Activated T-cell treated with anti-CD3 and anti-CD28 coated beads, Interleukin-2, amount 50 U/mL, for 4 hours (primary cell): ENCODE results near the gene NTNG1. TPM values are rescaled to one million over a fixed set of nuclear protein-coding genes. Genes with fewer than 3 reads are reported as not detected.

Experiments used
- ATAC-seq, 2 donors: fragments of 200-7000 bp; cut with Tn5 transposase; one replicate each; pipeline ENCODE4 v1.10.0; 2021
- DNase-seq: peaks from one replicate; pipeline ENCODE4 v3.0.0-alpha.2; 2020
- H3K27me3 Mint-ChIP-seq: one replicate; pipeline ENCODE4 v1.8.0; 2021; ENCODE audit warnings: low read depth, mixed read lengths
- H3K36me3 Mint-ChIP-seq: one replicate; pipeline ENCODE4 v1.8.0; 2022; ENCODE audit warnings: mixed read lengths; ENCODE audit not compliant: insufficient read depth
- H3K4me1 Mint-ChIP-seq: one replicate; pipeline ENCODE4 v1.8.0; 2021; ENCODE audit warnings: low read depth, mixed read lengths
- H3K4me3 Mint-ChIP-seq: one replicate; pipeline ENCODE4 v1.8.0; 2021; ENCODE audit warnings: mild to moderate bottlenecking, moderate library complexity, mixed read lengths
- H3K9me3 Mint-ChIP-seq: one replicate; pipeline ENCODE4 v1.8.0; 2021; ENCODE audit warnings: mixed read lengths
- total RNA-seq, 3 donors: library from RNA; stranded (reverse); gene quantifications; one replicate each; pipeline ENCODE4 v1.2.1, GENCODE V29; 2021

The NTNG1 gene
- total RNA-seq, 3 donors from 2014 or later = not detected

- no peak for ATAC-seq
- DNase-seq = no peak
- H3K9me3 Mint-ChIP-seq = no peaks in the 10 kb centered on the region
- no peak overlapping the region for H3K4me3 Mint-ChIP-seq
- H3K27me3 Mint-ChIP-seq = no peaks in the 10 kb centered on the region
- H3K36me3 Mint-ChIP-seq = no peaks in the 10 kb centered on the region
- H3K4me1 Mint-ChIP-seq = no peaks in the 10 kb centered on the region
Measured at GRCh38 chr1:107419003-107419402, 278.2 kb downstream of the NTNG1 start.

GRCh38 chr1:107422901-107423300, 282.1 kb downstream of the NTNG1 start:
- Mint-ChIP-seq H3K4me3 (no peak overlapping the region), H3K4me1 (no peaks in the 10 kb centered on the region), H3K27me3 (peaks cover 4% of the 10 kb centered on the region), H3K36me3 (no peaks in the 10 kb centered on the region), H3K9me3 (no peaks in the 10 kb centered on the region)
- DNase-seq (no peak), ATAC-seq (no peak)

- ATAC-seq = no peak
Measured at GRCh38 chr1:107430540-107431228, 289.8 kb downstream of the NTNG1 start.

GRCh38 chr1:107432108-107432507, 291.3 kb downstream of the NTNG1 start:
- DNase-seq = no peak
- Mint-ChIP-seq H3K36me3 (no peaks in the 10 kb centered on the region), H3K4me3 (no peak overlapping the region), H3K4me1 (no peaks in the 10 kb centered on the region), H3K27me3 (peaks cover 7% of the 10 kb centered on the region), H3K9me3 (no peaks in the 10 kb centered on the region)
- no peak for ATAC-seq

More at GRCh38 chr1:107430540-107431228, 289.8 kb downstream of the NTNG1 start:
- H3K27me3 Mint-ChIP-seq = peaks cover 11% of the 10 kb centered on the region
- DNase-seq = no peak
- H3K4me1 Mint-ChIP-seq = no peaks in the 10 kb centered on the region
- no peaks in the 10 kb centered on the region for H3K9me3 Mint-ChIP-seq
- H3K4me3 Mint-ChIP-seq = no peak overlapping the region
- H3K36me3 Mint-ChIP-seq = no peaks in the 10 kb centered on the region

GRCh38 chr1:107433068-107433467, 292.2 kb downstream of the NTNG1 start:
- Mint-ChIP-seq H3K4me1 (no peaks in the 10 kb centered on the region), H3K4me3 (no peak overlapping the region), H3K36me3 (no peaks in the 10 kb centered on the region), H3K27me3 (peaks cover 7% of the 10 kb centered on the region), H3K9me3 (no peaks in the 10 kb centered on the region)
- ATAC-seq (no peak), DNase-seq (no peak)

GRCh38 chr1:107433635-107434360, 293.0 kb downstream of the NTNG1 start:
- H3K27me3 Mint-ChIP-seq = peaks cover 7% of the 10 kb centered on the region
- ATAC-seq = no peak
- no peaks in the 10 kb centered on the region for H3K9me3 Mint-ChIP-seq
- H3K36me3 Mint-ChIP-seq = no peaks in the 10 kb centered on the region
- DNase-seq = no peak
- H3K4me1 Mint-ChIP-seq = no peaks in the 10 kb centered on the region
- H3K4me3 Mint-ChIP-seq = no peak overlapping the region

- Mint-ChIP-seq H3K9me3 (no peaks in the 10 kb centered on the region), H3K4me1 (no peaks in the 10 kb centered on the region), H3K4me3 (no peak overlapping the region), H3K36me3 (no peaks in the 10 kb centered on the region), H3K27me3 (peaks cover 7% of the 10 kb centered on the region)
- DNase-seq (no peak), ATAC-seq (no peak)
Measured at GRCh38 chr1:107434361-107434693, 293.5 kb downstream of the NTNG1 start.

- ATAC-seq (no peak), DNase-seq (no peak)
- no peaks in the 10 kb centered on the region for H3K36me3 Mint-ChIP-seq
- H3K27me3 Mint-ChIP-seq = peaks cover 5% of the 10 kb centered on the region
- no peaks in the 10 kb centered on the region for H3K9me3 Mint-ChIP-seq
- H3K4me1 Mint-ChIP-seq = no peaks in the 10 kb centered on the region
- no peak overlapping the region for H3K4me3 Mint-ChIP-seq
Measured at GRCh38 chr1:107436552-107437241, 295.9 kb downstream of the NTNG1 start.

- H3K36me3 Mint-ChIP-seq = no peaks in the 10 kb centered on the region
- no peak overlapping the region for H3K4me3 Mint-ChIP-seq
- no peaks in the 10 kb centered on the region for H3K4me1 Mint-ChIP-seq
- peaks cover 5% of the 10 kb centered on the region for H3K27me3 Mint-ChIP-seq
- no peak for DNase-seq
- ATAC-seq = no peak
- no peaks in the 10 kb centered on the region for H3K9me3 Mint-ChIP-seq
Measured at GRCh38 chr1:107439567-107439966, 298.7 kb downstream of the NTNG1 start.

GRCh38 chr1:107442551-107442950, 301.7 kb downstream of the NTNG1 start:
- no peak for DNase-seq
- ATAC-seq = no peak
- Mint-ChIP-seq H3K4me1 (no peaks in the 10 kb centered on the region), H3K36me3 (no peaks in the 10 kb centered on the region), H3K9me3 (no peaks in the 10 kb centered on the region), H3K4me3 (no peak overlapping the region), H3K27me3 (peaks cover 4% of the 10 kb centered on the region)

GRCh38 chr1:107443027-107443426, 302.2 kb downstream of the NTNG1 start:
- no peak for ATAC-seq
- Mint-ChIP-seq H3K9me3 (no peaks in the 10 kb centered on the region), H3K36me3 (no peaks in the 10 kb centered on the region), H3K4me3 (no peak overlapping the region), H3K4me1 (no peaks in the 10 kb centered on the region), H3K27me3 (peaks cover 4% of the 10 kb centered on the region)
- DNase-seq = no peak

GRCh38 chr1:107443860-107444259, 303.0 kb downstream of the NTNG1 start:
- H3K27me3 Mint-ChIP-seq = peaks cover 4% of the 10 kb centered on the region
- no peak for DNase-seq
- H3K36me3 Mint-ChIP-seq = no peaks in the 10 kb centered on the region
- H3K4me3 Mint-ChIP-seq = no peak overlapping the region
- no peak for ATAC-seq
- no peaks in the 10 kb centered on the region for H3K4me1 Mint-ChIP-seq
- no peaks in the 10 kb centered on the region for H3K9me3 Mint-ChIP-seq

GRCh38 chr1:107444302-107444701, 303.5 kb downstream of the NTNG1 start:
- Mint-ChIP-seq H3K4me1 (no peaks in the 10 kb centered on the region), H3K4me3 (no peak overlapping the region), H3K36me3 (no peaks in the 10 kb centered on the region), H3K9me3 (no peaks in the 10 kb centered on the region), H3K27me3 (peaks cover 4% of the 10 kb centered on the region)
- ATAC-seq (no peak), DNase-seq (no peak)

- H3K36me3 Mint-ChIP-seq = no peaks in the 10 kb centered on the region
- H3K27me3 Mint-ChIP-seq = peaks cover 2% of the 10 kb centered on the region
- peaks cover 3% of the 10 kb centered on the region for H3K4me1 Mint-ChIP-seq
- no peak overlapping the region for H3K4me3 Mint-ChIP-seq
- DNase-seq (no peak), ATAC-seq (no peak)
- no peaks in the 10 kb centered on the region for H3K9me3 Mint-ChIP-seq
Measured at GRCh38 chr1:107449326-107449725, 308.5 kb downstream of the NTNG1 start.
